ENCODE data around the gene USH2A.

USH2A gene

DNA sequence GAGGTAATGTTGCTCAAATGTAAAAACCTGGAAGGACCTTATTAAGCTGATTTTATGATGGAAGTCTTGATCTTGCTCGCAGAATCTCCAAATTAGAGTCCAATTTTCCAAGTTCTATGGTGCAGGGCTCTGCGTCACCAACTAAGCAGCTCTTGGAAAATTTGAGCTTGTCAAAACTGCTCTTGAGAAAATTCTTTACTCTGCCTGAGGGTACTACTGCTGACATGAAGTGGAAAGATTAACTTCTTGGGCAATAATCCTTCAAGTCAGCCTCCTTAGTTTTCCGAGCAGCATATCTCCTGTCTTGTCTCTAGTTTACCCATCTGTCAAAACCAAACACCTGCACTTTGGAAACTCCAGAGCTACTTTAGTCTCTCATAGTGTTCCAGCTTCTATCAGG is 562.4 kb downstream of the USH2A start:
- DNase-seq = no peak

- DNase-seq = no peak
These were observed 565.9 kb downstream of the USH2A start for GRCh38 chr1:215857317-215857716.

- DNase-seq = no peak
These were observed 577.9 kb downstream of the USH2A start for GRCh38 chr1:215845234-215845891.

DNA sequence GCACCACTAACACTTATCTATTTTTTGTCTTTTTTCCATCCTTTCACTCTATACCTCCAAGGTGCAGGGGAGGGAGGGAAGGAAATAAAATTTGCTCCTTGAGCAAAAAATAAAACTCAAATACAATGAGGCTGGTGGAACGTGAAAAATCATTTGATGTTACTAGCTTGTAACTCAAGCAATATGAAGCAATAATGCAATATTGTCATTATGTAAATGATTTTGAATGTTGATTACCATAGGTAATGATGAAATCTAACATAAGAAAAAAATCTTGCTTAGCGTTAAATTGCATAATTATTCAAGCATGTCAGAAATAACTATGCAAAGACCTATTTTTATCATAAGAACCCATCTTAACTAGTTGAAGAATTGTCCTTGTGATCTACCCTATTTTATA is 578.5 kb downstream of the USH2A start:
- no peak for DNase-seq

DNA sequence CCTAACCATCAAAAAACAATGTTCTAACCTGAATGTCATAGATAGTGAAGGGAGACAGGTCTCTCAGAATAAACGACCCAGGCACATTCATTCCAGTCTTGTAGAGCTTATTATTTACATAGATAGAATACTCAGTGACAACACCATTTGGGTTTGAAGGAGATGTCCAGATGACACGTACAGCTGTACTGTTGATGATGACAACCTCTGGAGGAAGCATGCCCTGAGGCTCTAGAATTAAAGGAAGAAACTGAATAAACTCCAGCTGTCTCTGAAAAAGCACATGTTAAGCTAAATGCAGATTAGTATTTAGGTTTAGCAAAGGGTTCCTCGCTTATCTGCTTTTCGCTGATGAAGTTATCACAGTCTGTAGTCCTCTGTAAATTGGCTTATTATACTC is 579.0 kb downstream of the USH2A start:
- no peak for DNase-seq

GRCh38 chr1:215842905-215843304 is 580.3 kb downstream of the USH2A start:
- DNase-seq = no peak

DNA sequence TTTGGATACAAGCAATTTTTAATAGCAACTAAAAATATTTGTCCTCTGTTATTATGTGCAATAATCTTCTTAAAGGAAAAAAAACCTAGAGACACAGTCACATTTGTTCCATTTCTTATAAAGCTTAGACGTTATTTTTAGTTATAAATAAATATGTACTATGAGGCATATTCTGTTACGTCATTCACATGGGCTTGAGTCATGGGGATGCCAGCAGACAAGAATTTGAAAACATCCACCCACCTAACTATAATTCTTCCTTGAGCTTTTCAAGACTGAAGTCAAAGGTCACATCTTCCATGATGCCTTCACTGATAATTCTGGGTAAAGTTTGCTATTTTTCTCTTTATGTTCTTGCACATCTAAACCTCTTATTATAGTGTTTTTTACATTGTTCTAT is 587.3 kb downstream of the USH2A start:
- DNase-seq = no peak

DNA sequence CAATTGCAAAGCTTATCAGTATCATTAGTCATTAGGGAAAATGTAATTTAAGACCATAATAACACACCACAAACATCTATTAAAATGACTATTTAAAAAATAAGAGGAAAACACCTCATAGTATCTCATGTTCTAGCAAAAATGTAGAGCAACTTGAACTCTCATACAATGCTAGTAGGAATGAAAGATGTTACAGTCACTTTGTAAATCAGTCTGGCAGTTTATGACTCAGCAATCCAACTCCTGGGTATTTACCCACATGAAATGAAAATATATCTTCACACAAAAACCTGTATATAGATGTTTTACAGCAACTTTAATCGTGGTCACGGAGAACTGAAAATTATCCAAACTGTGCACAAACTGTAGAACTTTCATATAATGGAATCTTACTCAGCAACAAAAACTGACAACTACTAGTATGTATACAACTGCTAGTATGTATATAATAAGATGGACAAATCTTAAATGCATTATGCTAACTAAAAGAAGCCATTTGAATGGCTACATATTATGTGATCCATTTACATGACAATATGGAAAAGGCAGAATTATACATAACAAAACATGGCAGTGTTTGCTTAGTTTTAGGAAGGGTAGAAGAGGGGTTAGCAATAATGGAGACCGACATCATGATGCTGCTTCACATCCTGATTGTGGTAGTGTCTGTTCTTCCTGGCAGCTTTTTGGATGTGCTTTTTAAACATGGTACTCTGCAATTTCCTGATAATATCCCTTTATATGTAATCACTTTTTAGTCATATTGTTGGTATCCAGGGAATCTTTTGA is 589.1 kb downstream of the USH2A start:
- no peak for DNase-seq

DNA sequence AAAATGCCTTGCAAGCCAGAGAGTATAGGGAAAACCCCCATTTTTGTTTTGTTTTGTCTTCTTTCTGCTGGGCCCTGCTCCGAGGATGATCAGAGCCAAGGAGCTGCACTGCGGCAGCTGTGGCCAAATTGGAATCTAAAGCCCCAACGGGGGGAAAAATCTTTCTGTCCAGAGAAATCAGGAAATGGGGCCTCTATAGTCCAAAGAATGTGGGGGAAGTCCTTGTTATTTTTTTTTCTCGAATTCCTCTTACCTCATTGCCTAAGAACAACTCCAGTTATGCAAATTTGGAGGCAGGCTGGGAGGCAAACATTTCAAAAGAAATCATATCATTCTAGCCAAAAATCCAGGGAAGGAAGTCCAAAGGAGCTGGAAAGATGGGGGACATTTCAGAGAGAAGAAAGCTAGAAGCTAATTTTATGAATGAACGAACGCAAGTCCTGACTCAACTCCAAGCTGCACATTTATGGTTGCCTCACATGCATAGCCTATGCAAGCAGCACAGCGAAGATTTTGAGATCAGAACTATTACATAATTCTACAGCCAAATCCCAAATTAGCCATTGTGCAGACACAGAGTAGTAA is 592.9 kb downstream of the USH2A start:
- DNase-seq = no peak

DNA sequence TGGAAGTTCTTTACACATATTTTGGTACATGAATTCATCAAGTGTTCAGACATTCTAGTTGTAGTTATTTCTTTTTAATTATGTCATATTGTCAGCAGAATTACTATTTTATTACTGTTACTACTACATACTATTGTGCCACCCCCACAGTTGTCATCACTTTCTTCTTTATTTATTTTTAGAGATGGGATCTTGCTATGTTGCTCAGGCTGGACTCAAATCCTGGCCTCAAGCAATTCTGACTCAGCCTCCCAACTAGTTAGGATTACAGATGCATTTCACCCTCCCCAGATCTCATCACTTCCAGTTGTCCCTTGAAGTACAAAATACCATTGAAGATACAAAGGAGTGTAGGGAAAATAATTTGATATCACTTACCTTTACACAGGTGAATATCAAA is 598.2 kb downstream of the USH2A start:
- DNase-seq = no peak

- no peak for DNase-seq
These were observed 599.0 kb downstream of the USH2A start for GRCh38 chr1:215824245-215824644.

DNA sequence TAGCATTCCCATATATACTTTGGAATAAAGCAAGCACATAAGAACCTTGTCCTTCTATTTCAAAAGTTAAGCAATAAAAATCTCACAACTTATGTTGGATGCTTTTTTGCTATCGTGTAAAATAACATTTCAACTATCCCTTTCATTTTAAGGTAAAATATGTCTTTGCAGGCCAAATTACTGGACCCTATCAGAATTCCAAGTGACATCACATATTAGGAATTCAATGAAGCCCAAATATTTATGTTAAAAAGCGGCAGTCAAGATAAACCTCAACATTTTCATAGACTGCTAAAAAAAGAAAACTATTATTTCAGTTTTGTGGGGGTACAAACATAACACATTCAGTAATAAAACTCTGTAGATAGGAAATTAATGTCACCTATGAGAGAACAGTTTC is 604.1 kb downstream of the USH2A start:
- DNase-seq = no peak

GRCh38 chr1:215807911-215808436 is 615.3 kb downstream of the USH2A start:
- DNase-seq = no peak

DNA sequence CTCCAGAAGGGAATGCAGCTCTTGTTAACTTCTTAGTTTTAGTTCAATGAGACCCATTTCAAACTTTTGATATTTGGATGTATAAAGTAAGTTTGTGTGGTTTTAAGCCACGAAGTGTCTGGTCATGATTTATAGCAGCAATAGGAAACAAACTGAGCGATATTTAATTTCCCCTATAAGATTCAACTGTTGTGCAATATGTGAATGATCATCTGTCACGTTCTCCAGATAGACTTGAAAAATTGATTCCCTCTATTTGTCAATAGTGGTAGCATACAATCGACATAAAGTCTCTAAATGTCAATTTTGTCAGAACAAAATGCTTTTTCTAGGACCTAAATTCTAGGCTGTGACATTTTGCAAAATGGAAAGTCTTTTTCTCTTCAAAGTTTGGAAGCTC is 616.0 kb downstream of the USH2A start:
- no peak for DNase-seq

- no peak for DNase-seq
These were observed 625.4 kb downstream of the USH2A start for GRCh38 chr1:215797859-215798258.

DNA sequence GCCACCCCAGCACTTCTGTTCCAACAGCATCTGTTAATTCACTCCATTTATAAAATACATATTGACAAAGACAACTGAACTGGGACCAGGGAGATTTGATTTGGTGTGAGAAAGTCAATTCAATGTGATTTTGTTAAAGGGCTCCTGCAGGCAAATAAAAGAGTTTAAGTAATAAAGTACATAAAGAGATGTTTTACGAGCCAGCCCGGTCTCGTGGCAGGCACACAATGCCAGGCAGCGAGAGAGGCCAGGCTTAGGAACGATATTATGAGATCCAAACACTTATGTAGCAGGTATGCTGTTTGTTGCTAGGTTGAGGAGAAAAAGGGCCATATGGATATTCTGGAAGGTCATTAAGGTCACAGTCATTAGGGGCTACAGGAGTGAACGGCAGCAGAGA is 629.1 kb downstream of the USH2A start:
- DNase-seq = no peak

GRCh38 chr1:215793180-215793579 is 630.1 kb downstream of the USH2A start:
- no peak for DNase-seq

DNA sequence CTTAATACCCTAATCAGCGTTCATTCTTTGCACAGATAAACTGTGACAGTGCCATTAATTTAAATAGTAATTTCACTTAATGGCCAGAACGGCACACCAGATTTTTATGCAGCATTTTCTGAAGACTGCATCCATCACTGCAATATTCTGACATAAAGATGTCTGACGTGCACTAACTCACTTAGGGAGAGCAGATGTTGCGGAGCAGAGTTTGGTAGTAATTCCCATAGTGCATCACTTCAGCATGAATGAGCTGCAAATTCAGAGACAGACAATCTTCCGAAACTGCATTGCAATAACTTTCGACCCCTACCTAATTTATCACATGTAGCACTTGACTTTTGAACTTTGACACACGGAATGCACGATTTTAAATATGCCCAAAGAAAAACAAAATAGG is 630.8 kb downstream of the USH2A start:
- no peak for DNase-seq

DNA sequence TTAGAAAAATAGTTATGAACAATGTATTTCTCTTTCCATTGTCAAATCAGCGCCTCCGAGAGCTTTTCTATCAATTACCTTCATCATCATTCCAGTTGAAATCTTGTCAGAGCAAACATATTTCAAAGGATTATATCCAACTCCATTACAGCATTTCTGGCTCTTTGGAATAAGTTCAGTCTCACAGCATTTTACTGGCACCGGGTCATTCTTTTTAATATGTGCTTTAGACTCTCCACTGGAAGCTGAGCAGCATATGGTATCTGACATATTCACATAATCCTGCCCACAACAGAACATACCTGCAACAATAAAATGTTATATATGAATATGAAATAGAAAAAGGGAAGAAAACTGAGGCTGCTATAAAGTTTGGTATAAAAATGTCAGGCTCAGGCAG is 633.3 kb downstream of the USH2A start:
- DNase-seq = no peak

- no peak for DNase-seq
These were observed 636.3 kb downstream of the USH2A start for GRCh38 chr1:215786997-215787396.

DNA sequence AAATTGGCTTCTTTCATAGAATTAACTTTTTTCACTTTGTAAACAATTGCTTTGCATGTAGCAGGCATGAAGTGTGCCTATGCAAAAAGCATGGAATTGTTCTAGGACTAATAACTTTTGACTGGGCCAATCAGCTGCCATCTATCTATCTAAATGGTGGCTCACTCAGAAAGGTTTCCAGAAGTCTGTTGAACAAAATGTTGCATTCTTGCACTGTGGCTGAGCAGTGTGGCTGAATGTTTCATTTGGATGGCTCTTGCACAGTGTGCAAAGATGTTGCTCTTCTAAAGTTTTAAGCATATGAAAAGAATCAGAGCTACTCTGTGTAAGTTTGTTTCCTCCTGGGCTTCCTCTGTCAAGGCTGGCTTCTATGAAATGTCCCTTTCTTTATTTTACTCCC is 642.6 kb downstream of the USH2A start:
- DNase-seq = no peak

GRCh38 chr1:215780139-215780538 is 643.1 kb downstream of the USH2A start:
- no peak for DNase-seq

DNA sequence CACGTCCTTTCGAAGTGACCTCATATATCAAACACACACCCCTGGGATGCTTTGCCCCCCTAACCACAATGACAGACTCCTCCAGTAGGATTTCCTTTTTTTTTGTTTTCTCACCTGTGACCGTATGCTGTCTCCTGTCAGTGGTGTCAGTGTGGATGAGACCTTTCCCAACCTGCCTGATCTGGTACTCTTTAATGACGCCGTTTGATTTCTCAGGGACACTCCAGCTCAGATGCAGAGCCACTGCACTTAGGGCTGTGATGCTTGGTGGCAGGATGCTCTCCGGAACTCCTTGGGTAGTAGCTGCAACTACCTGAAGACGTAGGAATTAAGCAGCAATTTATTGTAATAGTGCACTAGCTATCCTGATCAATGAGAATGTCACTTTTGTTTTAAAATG is 643.5 kb downstream of the USH2A start:
- no peak for DNase-seq

DNA sequence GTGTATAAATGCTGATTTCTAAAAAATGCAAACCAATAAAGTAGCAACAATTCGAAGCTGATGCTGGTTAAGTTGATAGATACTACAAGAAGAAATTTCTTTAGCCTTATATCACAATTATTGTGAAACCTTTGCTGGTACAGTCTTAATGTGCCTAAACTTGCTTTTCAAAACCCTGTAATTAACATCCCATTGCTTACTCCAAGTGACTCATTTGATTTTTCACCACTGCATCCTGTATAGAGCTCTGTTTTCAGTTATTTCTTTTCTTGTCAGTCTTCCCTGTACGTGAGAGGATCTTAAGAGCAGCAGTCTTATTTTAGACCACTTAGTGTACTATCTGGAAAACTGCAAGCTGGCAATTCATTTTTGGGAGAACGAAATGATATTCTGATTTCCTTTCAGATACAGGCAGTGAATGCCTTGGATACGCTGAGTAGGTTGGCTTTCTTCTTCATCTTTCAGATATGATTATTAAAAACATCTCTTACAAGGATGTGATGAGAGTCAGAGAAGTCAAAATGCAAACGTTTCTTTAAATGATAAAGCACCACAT is 645.8 kb downstream of the USH2A start:
- DNase-seq = no peak
